Activated naive CD8-positive, alpha-beta T cell treated with anti-CD3 and anti-CD28 coated beads, Interleukin-2, amount 10 ng/mL, durations not matched to agents 7 days and 5 days (primary cell): Measurements from ENCODE around the gene MAP2K6. TPM values are rescaled to one million over a fixed set of nuclear protein-coding genes. Genes with fewer than 3 reads are reported as not detected.

ENCODE experiments used
- ATAC-seq: fragments of 150-1000 bp; cut with Tn5 transposase; one replicate; pipeline ENCODE4 v1.10.0; 2021; ENCODE audit warnings: low read depth, moderate library complexity
- POLR2A ChIA-PET: fragments of 350-600 bp; sonication (Branson Sonifier 250); formaldehyde crosslinking; loops from one replicate; lab custom pipeline; 2021; ENCODE audit warnings: antibody characterized with exemption; lab: Charles Lee
- DNase-seq: peaks from one replicate; pipeline ENCODE4 v3.0.0; 2021
- H3K27ac Mint-ChIP-seq: one replicate; pipeline ENCODE4 v1.8.0; 2022; ENCODE audit warnings: mild to moderate bottlenecking, mixed read lengths
- H3K27me3 Mint-ChIP-seq: one replicate; pipeline ENCODE4 v1.8.0; 2022; ENCODE audit warnings: mild to moderate bottlenecking, moderate library complexity, mixed read lengths
- H3K36me3 Mint-ChIP-seq: one replicate; pipeline ENCODE4 v1.8.0; 2021; ENCODE audit warnings: mild to moderate bottlenecking, mixed read lengths
- H3K4me1 Mint-ChIP-seq: one replicate; pipeline ENCODE4 v1.8.0; 2021; ENCODE audit warnings: mixed read lengths
- H3K4me3 Mint-ChIP-seq: one replicate; pipeline ENCODE4 v1.8.0; 2022; ENCODE audit warnings: mild to moderate bottlenecking, moderate library complexity, mixed read lengths
- H3K9me3 Mint-ChIP-seq: one replicate; pipeline ENCODE4 v1.8.0; 2021; ENCODE audit warnings: mixed read lengths
- total RNA-seq, 2 experiments: library from RNA; stranded (reverse); gene quantifications; one replicate each; pipeline ENCODE4 v1.2.3, GENCODE V29; 2021

MAP2K6 gene
- total RNA-seq, 2 experiments from 2014 or later, result 11.7 to 13.6 TPM

GRCh38 chr17:69411766-69412165, 2.7 kb upstream of the MAP2K6 start:
- Mint-ChIP-seq H3K4me1 (no peaks in the 10 kb centered on the region), H3K9me3 (no peaks in the 10 kb centered on the region), H3K27ac (no peak overlapping the region), H3K36me3 (no peaks in the 10 kb centered on the region), H3K27me3 (no peaks in the 10 kb centered on the region), H3K4me3 (no peak overlapping the region)
- DNase-seq (no peak), ATAC-seq (no peak)
- POLR2A ChIA-PET, result no interaction called here

GRCh38 chr17:69412251-69412671, 2.2 kb upstream of the MAP2K6 start:
- no peaks in the 10 kb centered on the region for H3K27me3 Mint-ChIP-seq
- H3K27ac Mint-ChIP-seq, result no peak overlapping the region
- DNase-seq, result no peak
- no peak overlapping the region for H3K4me3 Mint-ChIP-seq
- ATAC-seq, result no peak
- no peaks in the 10 kb centered on the region for H3K9me3 Mint-ChIP-seq
- POLR2A ChIA-PET, result no interaction called here
- no peaks in the 10 kb centered on the region for H3K36me3 Mint-ChIP-seq
- H3K4me1 Mint-ChIP-seq, result no peaks in the 10 kb centered on the region

- no peak for DNase-seq
- Mint-ChIP-seq H3K9me3 (no peaks in the 10 kb centered on the region), H3K4me3 (no peak overlapping the region), H3K4me1 (peaks cover 8% of the 10 kb centered on the region), H3K27me3 (no peaks in the 10 kb centered on the region), H3K27ac (no peak overlapping the region), H3K36me3 (no peaks in the 10 kb centered on the region)
- no peak for ATAC-seq
- POLR2A ChIA-PET, result interaction anchor here (1.6 to 1.8 kb wide), 3 partner anchors 9 to 903 kb away, joined by 5 to 14 read pairs (median 5); partner anchors contain the start of genes ABCA5 and PRKAR1A
These were observed 934 bp downstream of the MAP2K6 start for GRCh38 chr17:69415431-69415830.

GRCh38 chr17:69417545-69418483, 3.3 kb downstream of the MAP2K6 start:
- Mint-ChIP-seq H3K27me3 (no peaks in the 10 kb centered on the region), H3K36me3 (peaks cover 5% of the 10 kb centered on the region), H3K27ac (no peak overlapping the region), H3K4me1 (peaks cover 12% of the 10 kb centered on the region), H3K4me3 (no peak overlapping the region), H3K9me3 (no peaks in the 10 kb centered on the region)
- no peak for DNase-seq
- ATAC-seq, result no peak
- POLR2A ChIA-PET, result no interaction called here

GRCh38 chr17:69418535-69418934, 4.0 kb downstream of the MAP2K6 start:
- H3K4me3 Mint-ChIP-seq, result no peak overlapping the region
- no peaks in the 10 kb centered on the region for H3K27me3 Mint-ChIP-seq
- ATAC-seq, result no peak

GRCh38 chr17:69423450-69423849, 9.0 kb downstream of the MAP2K6 start:
- Mint-ChIP-seq H3K36me3 (peaks cover 6% of the 10 kb centered on the region), H3K27me3 (no peaks in the 10 kb centered on the region), H3K4me3 (peak overlapping the region; percentile 66), H3K9me3 (no peaks in the 10 kb centered on the region), H3K4me1 (peaks cover 25% of the 10 kb centered on the region), H3K27ac (peak overlapping the region; percentile 84)
- POLR2A ChIA-PET, result interaction anchor here (4.2 kb wide), 1 partner anchor 9 kb away, joined by 14 read pairs; the partner anchor contains the start of gene MAP2K6
- DNase-seq (no peak), ATAC-seq (peak; percentile 89)

More at GRCh38 chr17:69418535-69418934, 4.0 kb downstream of the MAP2K6 start:
- no peak for DNase-seq
- Mint-ChIP-seq H3K27ac (no peak overlapping the region), H3K9me3 (no peaks in the 10 kb centered on the region), H3K36me3 (peaks cover 6% of the 10 kb centered on the region), H3K4me1 (peaks cover 17% of the 10 kb centered on the region)
- POLR2A ChIA-PET, result no interaction called here

GRCh38 chr17:69424287-69425041, 10.0 kb downstream of the MAP2K6 start:
- Mint-ChIP-seq H3K27me3 (no peaks in the 10 kb centered on the region), H3K36me3 (peaks cover 6% of the 10 kb centered on the region), H3K4me1 (peaks cover 23% of the 10 kb centered on the region), H3K9me3 (no peaks in the 10 kb centered on the region), H3K4me3 (no peak overlapping the region), H3K27ac (no peak overlapping the region)
- POLR2A ChIA-PET, result interaction anchor here (4.2 kb wide), 1 partner anchor 10 kb away, joined by 14 read pairs; the partner anchor contains the start of gene MAP2K6
- no peak for ATAC-seq
- DNase-seq, result no peak

GRCh38 chr17:69425978-69426377, 11.5 kb downstream of the MAP2K6 start:
- Mint-ChIP-seq H3K36me3 (peaks cover 7% of the 10 kb centered on the region), H3K4me1 (peaks cover 30% of the 10 kb centered on the region), H3K9me3 (no peaks in the 10 kb centered on the region), H3K27ac (peak overlapping the region; percentile 10), H3K27me3 (no peaks in the 10 kb centered on the region), H3K4me3 (no peak overlapping the region)
- no peak for DNase-seq
- no peak for ATAC-seq
- POLR2A ChIA-PET, result interaction anchor here (4.2 kb wide), 1 partner anchor 11 kb away, joined by 14 read pairs; the partner anchor contains the start of gene MAP2K6

- peaks cover 29% of the 10 kb centered on the region for H3K4me1 Mint-ChIP-seq
- H3K4me3 Mint-ChIP-seq, result no peak overlapping the region
- ATAC-seq (no peak), DNase-seq (no peak)
- POLR2A ChIA-PET, result no interaction called here
- peaks cover 1% of the 10 kb centered on the region for H3K9me3 Mint-ChIP-seq
- H3K36me3 Mint-ChIP-seq, result peaks cover 6% of the 10 kb centered on the region
- no peaks in the 10 kb centered on the region for H3K27me3 Mint-ChIP-seq
- H3K27ac Mint-ChIP-seq, result no peak overlapping the region
These were observed 13.1 kb downstream of the MAP2K6 start for GRCh38 chr17:69427486-69428197.

GRCh38 chr17:69428252-69428980, 13.9 kb downstream of the MAP2K6 start:
- H3K4me1 Mint-ChIP-seq, result peaks cover 25% of the 10 kb centered on the region
- POLR2A ChIA-PET, result no interaction called here

GRCh38 chr17:69430488-69430887, 16.0 kb downstream of the MAP2K6 start:
- POLR2A ChIA-PET, result interaction anchor here (1.2 kb wide), 1 partner anchor 16 kb away, joined by 3 read pairs; the partner anchor contains the start of gene MAP2K6
- H3K4me1 Mint-ChIP-seq, result peaks cover 12% of the 10 kb centered on the region
- H3K27ac Mint-ChIP-seq, result peak overlapping the region; percentile 66

More at GRCh38 chr17:69428252-69428980, 13.9 kb downstream of the MAP2K6 start:
- H3K4me3 Mint-ChIP-seq, result no peak overlapping the region
- no peak overlapping the region for H3K27ac Mint-ChIP-seq
- H3K9me3 Mint-ChIP-seq, result peaks cover 1% of the 10 kb centered on the region
- peaks cover 8% of the 10 kb centered on the region for H3K36me3 Mint-ChIP-seq
- no peak for ATAC-seq
- DNase-seq, result no peak
- no peaks in the 10 kb centered on the region for H3K27me3 Mint-ChIP-seq

GRCh38 chr17:69431835-69432234, 17.3 kb downstream of the MAP2K6 start:
- Mint-ChIP-seq H3K27me3 (no peaks in the 10 kb centered on the region), H3K4me3 (no peak overlapping the region), H3K27ac (no peak overlapping the region), H3K36me3 (peaks cover 8% of the 10 kb centered on the region), H3K4me1 (peaks cover 9% of the 10 kb centered on the region), H3K9me3 (peaks cover 2% of the 10 kb centered on the region)
- ATAC-seq (no peak), DNase-seq (no peak)
- POLR2A ChIA-PET, result no interaction called here

More at GRCh38 chr17:69430488-69430887, 16.0 kb downstream of the MAP2K6 start:
- DNase-seq, result no peak
- Mint-ChIP-seq H3K9me3 (peaks cover 2% of the 10 kb centered on the region), H3K27me3 (no peaks in the 10 kb centered on the region), H3K4me3 (peak overlapping the region; percentile 22), H3K36me3 (peaks cover 8% of the 10 kb centered on the region)
- no peak for ATAC-seq
